ENCODE measurements around the gene ARHGAP9.

ARHGAP9 gene

GRCh38 chr12:57473886-57474285, 5.8 kb downstream of the ARHGAP9 start:
- no peak for DNase-seq (ENCODE audit: low read depth in 2 of 2)

DNA sequence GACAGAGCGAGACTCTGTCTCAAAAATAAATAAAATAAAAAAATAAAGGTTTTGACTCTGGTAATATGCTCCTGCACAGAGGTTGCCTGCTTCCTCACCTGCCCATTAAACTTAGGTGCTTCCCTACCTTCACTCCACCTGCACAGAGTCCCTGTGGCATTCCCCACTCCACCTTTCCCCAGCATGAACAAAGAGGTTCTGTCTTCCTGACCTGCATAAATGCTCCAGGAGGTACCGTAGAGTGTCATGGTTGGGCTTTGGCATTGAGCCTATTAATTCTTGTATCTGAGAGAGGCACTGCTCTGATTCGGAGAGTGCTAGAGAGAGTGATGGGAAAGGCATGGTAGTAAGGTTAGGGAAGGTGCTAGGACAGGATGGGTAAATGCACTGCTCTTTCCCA, 6.3 kb downstream of the ARHGAP9 start:
- no peak for DNase-seq (ENCODE audit: low read depth in 2 of 2)

GRCh38 chr12:57472391-57472790, 7.3 kb downstream of the ARHGAP9 start:
- DNase-seq (ENCODE audit: low read depth in 2 of 2) = no peak

- no peak for DNase-seq (ENCODE audit: low read depth in 2 of 2)
These were observed 8.0 kb downstream of the ARHGAP9 start for GRCh38 chr12:57471661-57472060.

DNA sequence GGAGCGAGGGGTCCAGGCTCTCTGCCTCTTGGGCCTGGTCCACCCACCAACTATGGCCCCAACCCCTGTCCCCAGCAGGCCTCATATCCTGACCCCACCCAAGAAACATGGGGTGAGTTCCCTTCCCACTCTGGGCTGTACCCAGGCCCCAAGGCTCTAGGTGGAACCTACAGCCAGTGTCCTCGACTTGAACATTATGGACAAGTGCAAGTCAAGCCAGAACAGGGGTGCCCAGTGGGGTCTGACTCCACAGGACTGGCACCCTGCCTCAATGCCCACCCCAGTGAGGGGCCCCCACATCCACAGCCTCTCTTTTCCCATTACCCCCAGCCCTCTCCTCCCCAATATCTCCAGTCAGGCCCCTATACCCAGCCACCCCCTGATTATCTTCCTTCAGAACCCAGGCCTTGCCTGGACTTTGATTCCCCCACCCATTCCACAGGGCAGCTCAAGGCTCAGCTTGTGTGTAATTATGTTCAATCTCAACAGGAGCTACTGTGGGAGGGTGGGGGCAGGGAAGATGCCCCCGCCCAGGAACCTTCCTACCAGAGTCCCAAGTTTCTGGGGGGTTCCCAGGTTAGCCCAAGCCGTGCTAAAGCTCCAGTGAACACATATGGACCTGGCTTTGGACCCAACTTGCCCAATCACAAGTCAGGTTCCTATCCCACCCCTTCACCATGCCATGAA, 8.6 kb downstream of the ARHGAP9 start:
- DNase-seq (ENCODE audit: low read depth in 2 of 2) = no peak

GRCh38 chr12:57470286-57470969, 9.2 kb downstream of the ARHGAP9 start:
- no peak for DNase-seq (ENCODE audit: low read depth in 2 of 2)

- DNase-seq (ENCODE audit: low read depth in 2 of 2) = no peak
These were observed 10.1 kb downstream of the ARHGAP9 start for GRCh38 chr12:57469296-57470164.

DNA sequence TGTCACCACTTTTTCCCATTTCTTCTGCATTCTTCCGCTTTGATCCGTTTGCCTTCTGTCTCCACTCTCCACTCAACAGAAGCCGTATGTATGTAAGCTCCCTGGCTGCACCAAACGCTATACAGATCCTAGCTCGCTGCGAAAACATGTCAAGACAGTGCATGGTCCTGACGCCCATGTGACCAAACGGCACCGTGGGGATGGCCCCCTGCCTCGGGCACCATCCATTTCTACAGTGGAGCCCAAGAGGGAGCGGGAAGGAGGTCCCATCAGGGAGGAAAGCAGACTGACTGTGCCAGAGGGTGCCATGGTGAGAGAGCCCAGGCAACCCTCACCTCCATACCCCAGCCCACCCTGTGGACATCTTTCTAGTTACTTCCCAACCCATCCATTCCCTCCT, 11.8 kb downstream of the ARHGAP9 start:
- DNase-seq (ENCODE audit: low read depth in 2 of 2) = no peak

DNA sequence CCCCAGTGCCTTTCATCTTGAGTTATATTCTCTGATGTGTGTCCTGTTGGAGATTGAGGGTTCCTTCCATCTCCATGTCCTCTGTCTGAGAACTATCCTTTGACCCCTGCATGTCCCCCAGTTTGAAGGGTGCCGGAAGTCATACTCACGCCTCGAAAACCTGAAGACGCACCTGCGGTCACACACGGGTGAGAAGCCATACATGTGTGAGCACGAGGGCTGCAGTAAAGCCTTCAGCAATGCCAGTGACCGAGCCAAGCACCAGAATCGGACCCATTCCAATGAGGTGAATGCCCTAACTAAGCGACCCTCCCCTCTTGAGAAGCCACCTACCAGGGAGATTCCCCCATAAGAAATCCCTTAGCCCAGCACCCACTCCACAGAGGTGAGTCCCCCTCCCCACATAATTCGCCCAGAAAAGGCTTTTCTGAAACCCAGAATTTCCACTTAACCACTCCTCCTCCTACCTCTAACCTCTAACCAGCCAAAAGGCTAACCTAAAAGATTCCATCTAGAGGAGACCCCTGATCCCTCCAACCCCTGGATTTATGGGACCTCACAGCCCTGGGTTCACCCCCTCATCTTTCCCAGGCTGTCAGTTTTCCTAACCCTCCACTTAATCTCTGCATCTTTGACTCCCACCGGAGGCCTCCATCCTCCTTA, 12.3 kb downstream of the ARHGAP9 start:
- no peak for DNase-seq (ENCODE audit: low read depth in 2 of 2)

GRCh38 chr12:57465747-57466505, 13.7 kb downstream of the ARHGAP9 start:
- DNase-seq (ENCODE audit: low read depth in 2 of 2) = no peak

DNA sequence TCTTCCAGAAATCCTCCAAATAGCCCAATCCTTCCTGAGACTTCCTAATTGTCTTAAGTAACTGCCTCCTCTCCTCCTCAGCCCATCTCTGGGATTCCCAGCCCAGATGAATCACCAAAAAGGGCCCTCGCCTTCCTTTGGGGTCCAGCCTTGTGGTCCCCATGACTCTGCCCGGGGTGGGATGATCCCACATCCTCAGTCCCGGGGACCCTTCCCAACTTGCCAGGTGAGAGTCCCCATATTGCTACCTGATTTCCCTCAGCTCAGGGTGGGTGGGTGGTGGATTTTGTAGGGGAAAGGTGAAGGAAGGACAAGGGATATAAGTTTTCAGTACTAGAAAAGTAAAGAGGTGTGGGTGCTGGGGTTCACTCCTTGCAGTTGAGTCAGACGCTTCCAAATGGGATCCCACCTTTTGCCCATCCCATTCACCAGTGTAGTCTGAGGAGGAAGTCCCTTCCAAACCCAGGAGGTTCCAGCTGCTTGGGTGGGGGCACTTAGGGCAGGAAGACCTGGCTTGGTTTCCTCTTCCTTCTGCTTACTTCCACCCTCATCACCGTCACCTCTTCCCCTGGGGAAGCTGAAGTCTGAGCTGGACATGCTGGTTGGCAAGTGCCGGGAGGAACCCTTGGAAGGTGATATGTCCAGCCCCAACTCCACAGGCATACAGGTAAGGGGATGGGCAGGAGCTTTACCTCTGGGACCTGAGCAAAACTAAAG, 14.5 kb downstream of the ARHGAP9 start:
- DNase-seq (ENCODE audit: low read depth in 2 of 2) = no peak

DNA sequence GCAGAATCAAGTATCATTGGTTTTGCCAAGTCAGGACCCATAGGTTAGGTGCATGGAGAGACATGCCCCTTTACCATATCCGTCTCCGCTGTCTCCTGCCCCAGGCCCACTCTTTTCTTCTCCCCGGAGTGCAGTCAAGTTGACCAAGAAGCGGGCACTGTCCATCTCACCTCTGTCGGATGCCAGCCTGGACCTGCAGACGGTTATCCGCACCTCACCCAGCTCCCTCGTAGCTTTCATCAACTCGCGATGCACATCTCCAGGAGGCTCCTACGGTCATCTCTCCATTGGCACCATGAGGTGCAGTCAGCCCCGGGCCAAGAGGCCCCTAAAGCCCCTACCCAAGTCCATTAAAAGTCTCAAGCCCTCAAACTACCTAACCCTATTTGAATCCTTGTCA, 15.1 kb downstream of the ARHGAP9 start:
- no peak for DNase-seq (ENCODE audit: low read depth in 2 of 2)

DNA sequence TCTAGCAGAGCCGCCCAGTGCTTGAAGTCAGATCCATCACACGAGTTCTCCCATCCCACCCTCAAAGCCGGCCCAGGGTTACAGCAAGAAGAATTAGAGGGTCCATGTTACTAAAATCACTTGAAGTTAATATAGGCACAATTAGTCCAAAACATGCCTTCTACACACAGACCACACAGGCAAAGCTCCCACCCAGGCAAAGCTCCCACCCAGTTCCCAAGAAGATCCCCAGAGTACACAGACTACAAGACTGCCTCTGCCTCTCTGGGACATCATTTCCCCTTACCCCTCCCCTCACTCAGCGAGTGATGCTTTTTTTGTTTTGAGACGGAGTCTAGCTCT, 16.8 kb downstream of the ARHGAP9 start:
- no peak for DNase-seq (ENCODE audit: low read depth in 2 of 2)

DNA sequence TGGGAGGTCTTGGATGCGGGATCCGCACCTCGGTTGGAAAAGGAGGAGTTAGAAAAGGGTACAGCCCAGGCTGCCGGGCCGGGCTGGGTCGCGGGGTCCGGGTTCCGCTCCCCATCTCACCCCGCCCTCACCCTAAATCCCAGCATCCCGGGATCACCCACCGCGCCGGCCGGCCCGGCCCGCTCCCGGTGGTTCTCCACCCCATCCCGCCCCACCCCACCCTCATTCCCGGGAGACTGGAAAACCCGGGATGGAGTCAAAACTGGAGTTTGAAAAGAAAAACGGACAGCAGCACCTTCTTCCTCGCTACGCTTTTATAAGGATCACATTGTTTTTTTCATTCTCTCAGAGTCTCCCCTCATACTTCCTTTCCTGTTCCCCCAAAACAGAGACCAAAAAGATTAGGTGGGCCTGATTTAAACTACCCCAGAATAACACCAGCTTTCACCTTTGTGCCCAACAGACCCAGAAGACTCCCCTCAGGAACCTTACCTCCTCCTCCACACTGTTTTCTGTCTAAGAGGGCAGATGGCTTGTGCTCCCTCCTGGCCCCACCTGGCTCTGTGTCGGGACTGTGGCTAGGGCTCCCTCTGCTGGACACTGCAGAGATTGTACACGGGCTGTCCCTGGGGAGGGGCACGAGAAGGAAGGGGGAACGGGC, 17.3 kb downstream of the ARHGAP9 start:
- peak; percentile 82 to 84 for DNase-seq (ENCODE audit: low read depth in 2 of 2)

DNA sequence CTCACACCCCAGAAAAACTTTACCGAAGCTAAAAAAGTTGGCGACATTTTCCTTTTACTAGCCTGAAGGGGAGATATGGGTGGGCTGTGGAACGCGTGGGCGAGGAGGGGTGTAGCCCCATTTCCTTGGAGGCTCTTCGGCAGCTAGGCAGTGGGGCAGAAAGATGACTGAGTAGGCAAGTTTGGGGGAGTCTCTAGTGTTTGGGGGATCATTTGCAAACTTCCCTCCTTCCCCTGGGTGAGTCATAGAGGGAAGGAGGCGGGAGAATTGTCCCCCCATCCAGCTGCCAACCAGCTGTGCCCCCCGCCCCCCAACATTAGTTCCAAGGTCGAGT, 17.8 kb downstream of the ARHGAP9 start:
- DNase-seq (ENCODE audit: low read depth in 2 of 2) = peak in 1 of 2 experiments; percentile 23

DNA sequence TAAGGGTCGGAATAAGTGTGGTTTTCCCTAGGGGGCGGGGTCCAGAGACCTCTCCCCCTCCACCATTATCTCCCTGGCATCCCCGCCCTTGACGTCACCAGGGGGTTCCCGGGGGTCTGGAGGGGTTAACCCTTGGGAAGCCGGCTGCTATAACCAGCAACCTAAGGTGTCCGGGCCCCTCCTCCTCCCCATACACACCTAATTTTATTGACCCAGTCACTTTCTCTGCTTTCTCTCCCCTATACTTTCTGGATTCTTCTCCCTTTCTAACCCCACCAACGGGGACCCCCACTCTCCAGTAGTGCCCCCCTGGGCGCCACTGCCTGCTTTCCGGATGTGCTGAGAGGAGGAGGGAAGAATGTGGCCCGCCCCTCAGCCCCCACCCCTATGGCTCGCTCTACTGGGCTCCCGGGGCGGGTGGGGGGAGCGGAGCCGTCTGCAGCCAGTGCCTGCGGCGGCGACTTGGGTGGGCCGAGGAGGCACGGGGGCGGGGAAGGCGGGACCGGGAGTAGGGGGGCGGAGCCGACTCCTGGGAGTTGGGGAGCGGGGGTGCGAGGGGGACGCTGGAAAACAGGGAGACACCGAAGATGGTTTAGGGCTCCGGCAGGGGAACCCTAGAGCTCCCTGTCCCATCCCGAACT, 18.3 kb downstream of the ARHGAP9 start:
- peak; percentile 49 to 62 for DNase-seq (ENCODE audit: low read depth in 2 of 2)

DNA sequence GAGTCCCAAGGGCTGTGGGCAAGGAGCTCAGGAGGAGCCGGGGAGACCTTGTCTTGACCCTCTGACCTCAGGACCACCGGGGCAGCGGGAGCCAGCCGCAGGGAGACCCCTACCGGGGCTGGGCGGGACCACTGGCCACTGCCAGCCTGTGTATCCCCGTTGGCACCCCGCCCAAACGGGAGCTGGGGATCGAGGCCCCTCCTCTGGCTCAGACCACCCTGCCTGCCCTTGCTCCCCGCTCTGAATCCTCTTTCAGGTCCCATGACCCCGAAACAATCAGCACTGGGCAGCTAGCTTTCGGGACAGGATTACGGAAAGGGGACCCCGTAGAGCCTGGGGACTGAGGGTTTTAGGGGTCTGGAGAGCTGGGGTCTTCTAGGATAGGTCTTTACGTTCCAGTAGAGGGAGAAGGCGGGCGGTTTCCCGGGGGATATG, 18.8 kb downstream of the ARHGAP9 start:
- DNase-seq (ENCODE audit: low read depth in 2 of 2) = no peak

DNA sequence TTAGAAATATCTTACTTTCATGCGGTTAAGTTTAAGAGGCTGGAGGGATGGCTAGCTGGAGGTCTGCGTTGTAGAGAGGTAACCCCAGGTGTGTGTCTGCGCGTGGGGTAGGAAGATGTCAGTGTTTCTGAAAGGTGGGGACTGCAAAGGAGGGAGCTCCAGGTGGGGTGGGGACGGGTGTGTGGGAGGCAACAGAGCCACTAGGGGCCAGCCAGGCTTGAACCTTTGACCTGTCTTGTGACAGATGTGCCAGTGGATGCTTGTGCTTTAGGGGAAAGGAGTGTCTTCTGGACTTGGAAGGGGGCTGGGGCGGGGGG, 19.2 kb downstream of the ARHGAP9 start:
- DNase-seq (ENCODE audit: low read depth in 2 of 2) = no peak

GRCh38 chr12:57459750-57460467, 19.8 kb downstream of the ARHGAP9 start, which contains the start of gene GLI1:
Gene GLI1, plus strand, starts transcription at chr12:57459785. Its CDS starts 3,907 bp downstream, at chr12:57463692.
- DNase-seq (ENCODE audit: low read depth in 2 of 2) = peak in 1 of 2 experiments; percentile 15

All from fibroblast of skin of left biceps (primary cell).